ENCODE data around the gene ABAT. TPM values are rescaled to one million over a fixed set of nuclear protein-coding genes. Genes with fewer than 3 reads are reported as not detected.

The ABAT gene
- total RNA-seq, 2 donors from 2014 or later: 67.4 to 74.7 TPM

DNA sequence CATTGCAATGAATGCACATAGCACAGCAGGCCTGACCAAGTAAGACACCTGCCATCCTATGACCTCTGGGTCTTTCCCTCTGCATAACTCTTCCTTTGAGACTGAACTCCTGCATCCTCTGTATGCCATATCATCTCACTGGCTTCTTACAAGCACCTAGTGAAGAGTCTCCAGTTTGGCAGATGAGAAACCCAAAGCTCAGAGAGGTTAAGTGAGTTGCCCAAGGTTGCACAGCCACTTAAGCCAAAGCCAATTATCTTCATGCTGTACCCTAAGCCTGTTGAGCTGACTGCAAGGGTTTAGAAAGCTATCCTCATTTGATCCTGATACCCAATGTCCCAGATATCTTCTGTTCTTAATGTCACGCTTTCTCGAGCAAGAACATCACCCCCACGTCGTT, 87.8 kb downstream of the ABAT start:
- DNase-seq (ENCODE audit: low spot score): no peak
- H3K27ac ChIP-seq: no peak overlapping the region
- no peak overlapping the region for H3K4me3 ChIP-seq
- no peaks in the 10 kb centered on the region for H3K27me3 ChIP-seq (replicated peaks; ENCODE audit: insufficient read depth)
- TF ChIP-seq POLR2AphosphoS5 (IDR thresholded peaks at IDR 0.05) (no peak), POLR2A (IDR thresholded peaks at IDR 0.05) (no peak)
- TF ChIP-seq, protein P1, sequence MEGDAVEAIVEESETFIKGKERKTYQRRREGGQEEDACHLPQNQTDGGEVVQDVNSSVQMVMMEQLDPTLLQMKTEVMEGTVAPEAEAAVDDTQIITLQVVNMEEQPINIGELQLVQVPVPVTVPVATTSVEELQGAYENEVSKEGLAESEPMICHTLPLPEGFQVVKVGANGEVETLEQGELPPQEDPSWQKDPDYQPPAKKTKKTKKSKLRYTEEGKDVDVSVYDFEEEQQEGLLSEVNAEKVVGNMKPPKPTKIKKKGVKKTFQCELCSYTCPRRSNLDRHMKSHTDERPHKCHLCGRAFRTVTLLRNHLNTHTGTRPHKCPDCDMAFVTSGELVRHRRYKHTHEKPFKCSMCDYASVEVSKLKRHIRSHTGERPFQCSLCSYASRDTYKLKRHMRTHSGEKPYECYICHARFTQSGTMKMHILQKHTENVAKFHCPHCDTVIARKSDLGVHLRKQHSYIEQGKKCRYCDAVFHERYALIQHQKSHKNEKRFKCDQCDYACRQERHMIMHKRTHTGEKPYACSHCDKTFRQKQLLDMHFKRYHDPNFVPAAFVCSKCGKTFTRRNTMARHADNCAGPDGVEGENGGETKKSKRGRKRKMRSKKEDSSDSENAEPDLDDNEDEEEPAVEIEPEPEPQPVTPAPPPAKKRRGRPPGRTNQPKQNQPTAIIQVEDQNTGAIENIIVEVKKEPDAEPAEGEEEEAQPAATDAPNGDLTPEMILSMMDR (IDR thresholded peaks at IDR 0.05): no peak
- H3K4me1 ChIP-seq (replicated peaks): no peaks in the 10 kb centered on the region
- H3K9me3 ChIP-seq: no peaks in the 10 kb centered on the region
- H3K36me3 ChIP-seq: no peaks in the 10 kb centered on the region
- WGBS: 92% methylated on average over 4 of the region's 4 CpGs
- intact Hi-C loops (cut with DNase I): no loop called here

DNA sequence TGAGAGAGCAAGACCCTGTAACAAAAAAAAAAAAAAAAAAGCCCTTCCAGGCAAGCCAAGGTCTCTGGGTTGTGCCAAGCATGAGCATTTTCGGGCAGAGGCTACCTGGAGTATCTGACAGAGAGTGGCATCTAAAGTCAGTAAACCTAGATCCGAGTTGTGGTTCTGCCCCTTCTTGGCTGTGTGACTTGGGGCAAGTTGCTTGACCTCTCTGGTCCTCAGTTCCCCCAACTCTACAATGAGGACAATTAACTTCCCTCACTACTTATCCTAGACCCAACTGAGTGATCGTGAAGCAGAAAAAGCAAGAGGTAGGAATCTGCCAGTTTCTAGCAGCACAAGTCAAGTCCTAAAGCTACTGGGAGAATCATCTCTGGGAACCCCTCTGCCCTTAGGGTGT, 88.7 kb downstream of the ABAT start:
- TF ChIP-seq, protein P1 (IDR thresholded peaks at IDR 0.05): no peak
- no peak for TF ChIP-seq POLR2A (IDR thresholded peaks at IDR 0.05)
- no peak for TF ChIP-seq POLR2AphosphoS5 (IDR thresholded peaks at IDR 0.05)
- no peak for DNase-seq (ENCODE audit: low spot score)
- Histone ChIP-seq H3K9me3 (no peaks in the 10 kb centered on the region), H3K4me3 (no peak overlapping the region), H3K4me1 (replicated peaks) (no peaks in the 10 kb centered on the region), H3K36me3 (peaks cover 0 to under 1% of the 10 kb centered on the region in 2 donors), H3K27ac (no peak overlapping the region), H3K27me3 (replicated peaks; ENCODE audit: insufficient read depth) (no peaks in the 10 kb centered on the region)
- intact Hi-C loops (cut with DNase I): no loop called here
- WGBS: 99% methylated on average over 3 of the region's 3 CpGs

DNA sequence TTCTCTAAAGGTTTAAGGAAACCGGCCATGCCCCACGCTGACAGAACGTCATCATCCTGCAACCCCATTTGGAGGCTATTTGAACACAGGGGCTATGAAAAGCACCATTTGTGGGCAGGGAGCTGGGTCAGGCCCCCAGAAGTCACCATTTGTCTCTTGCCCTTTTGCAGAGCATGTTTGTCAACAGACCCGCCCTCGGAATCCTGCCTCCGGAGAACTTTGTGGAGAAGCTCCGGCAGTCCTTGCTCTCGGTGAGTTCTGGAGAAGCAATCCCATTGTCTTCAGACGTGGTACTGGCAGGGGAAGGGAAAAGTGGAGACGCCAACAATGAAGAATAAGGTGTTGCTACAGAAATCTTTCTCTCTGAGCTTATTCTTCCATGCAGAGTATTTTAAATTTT, 89.5 kb downstream of the ABAT start:
- no peak overlapping the region for H3K4me3 ChIP-seq
- H3K9me3 ChIP-seq: no peaks in the 10 kb centered on the region
- TF ChIP-seq POLR2A (IDR thresholded peaks at IDR 0.05) (no peak), POLR2AphosphoS5 (IDR thresholded peaks at IDR 0.05) (no peak)
- TF ChIP-seq, protein P1 (IDR thresholded peaks at IDR 0.05): no peak
- no peaks in the 10 kb centered on the region for H3K27me3 ChIP-seq (replicated peaks; ENCODE audit: insufficient read depth)
- no peak overlapping the region for H3K27ac ChIP-seq
- 67% methylated on average over 10 of the region's 10 CpGs for WGBS
- H3K4me1 ChIP-seq (replicated peaks): no peaks in the 10 kb centered on the region
- intact Hi-C loops (cut with DNase I): no loop called here
- peaks cover 0 to 9% of the 10 kb centered on the region in 2 donors for H3K36me3 ChIP-seq
- DNase-seq (ENCODE audit: low spot score): no peak

DNA sequence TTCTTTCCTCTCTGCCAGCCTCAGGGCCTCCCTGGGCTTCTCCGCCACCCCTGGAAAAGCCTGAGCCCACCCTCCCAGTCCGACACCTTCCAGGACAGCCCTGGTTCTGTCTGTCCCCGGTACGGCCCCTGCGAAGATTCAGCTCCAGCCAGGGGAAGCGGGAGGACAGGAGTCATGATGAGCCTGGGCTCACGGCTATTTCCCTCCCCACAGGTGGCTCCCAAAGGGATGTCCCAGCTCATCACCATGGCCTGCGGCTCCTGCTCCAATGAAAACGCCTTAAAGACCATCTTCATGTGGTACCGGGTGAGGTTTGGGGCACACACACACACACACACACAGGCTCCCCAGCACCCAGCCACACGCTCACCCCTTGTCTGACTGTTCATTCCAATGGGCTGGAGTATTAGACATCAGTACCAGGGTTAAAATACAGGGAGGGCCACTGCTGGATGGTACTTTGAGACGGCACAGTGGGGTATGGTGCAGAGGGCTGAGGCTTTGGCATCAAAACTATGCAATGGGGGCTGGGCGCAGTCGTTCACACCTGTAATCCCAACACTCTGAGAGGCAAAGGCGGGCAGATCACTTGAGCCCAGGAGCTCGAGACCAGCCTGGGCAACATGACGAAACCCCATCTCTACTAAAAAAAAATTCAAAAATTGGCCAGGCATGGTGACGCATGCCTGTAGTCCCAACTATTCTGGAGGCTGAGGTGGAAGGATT, 90.3 kb downstream of the ABAT start:
- Histone ChIP-seq H3K36me3 (peaks cover 0 to 10% of the 10 kb centered on the region in 2 donors), H3K27ac (no peak overlapping the region), H3K27me3 (replicated peaks; ENCODE audit: insufficient read depth) (no peaks in the 10 kb centered on the region), H3K4me1 (replicated peaks) (no peaks in the 10 kb centered on the region), H3K9me3 (no peaks in the 10 kb centered on the region), H3K4me3 (no peak overlapping the region)
- no peak for DNase-seq (ENCODE audit: low spot score)
- intact Hi-C loops (cut with DNase I): no loop called here
- TF ChIP-seq, protein P1 (IDR thresholded peaks at IDR 0.05): no peak
- TF ChIP-seq POLR2A (IDR thresholded peaks at IDR 0.05): no peak
- no peak for TF ChIP-seq POLR2AphosphoS5 (IDR thresholded peaks at IDR 0.05)
- 88% methylated on average over 18 of the region's 18 CpGs for WGBS

DNA sequence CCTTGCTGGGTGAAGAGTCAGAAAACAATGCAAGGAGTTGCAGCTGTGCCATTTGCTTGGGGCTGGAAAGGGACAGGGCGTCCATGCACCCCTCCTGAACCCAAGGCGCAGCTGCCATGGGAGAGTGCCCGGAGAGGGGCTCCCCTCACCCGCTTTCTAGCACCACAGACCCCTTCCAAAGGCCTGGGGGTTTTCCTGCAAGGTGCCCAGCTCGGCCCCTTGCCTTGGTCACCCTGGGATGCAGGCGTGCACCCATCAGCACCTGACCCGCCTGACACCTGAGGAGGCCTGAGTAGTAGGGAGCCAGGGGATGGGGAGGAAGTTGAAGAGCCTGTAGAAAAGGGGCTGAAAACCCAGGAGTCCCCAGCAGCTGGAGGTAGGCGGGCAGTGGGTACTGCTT, 92.8 kb downstream of the ABAT start:
- Histone ChIP-seq H3K36me3 (peaks cover 0 to 10% of the 10 kb centered on the region in 2 donors), H3K4me3 (no peak overlapping the region), H3K9me3 (no peaks in the 10 kb centered on the region), H3K27ac (no peak overlapping the region), H3K4me1 (replicated peaks) (no peaks in the 10 kb centered on the region), H3K27me3 (replicated peaks; ENCODE audit: insufficient read depth) (no peaks in the 10 kb centered on the region)
- TF ChIP-seq, protein P1 (IDR thresholded peaks at IDR 0.05): no peak
- TF ChIP-seq POLR2A (IDR thresholded peaks at IDR 0.05) (no peak), POLR2AphosphoS5 (IDR thresholded peaks at IDR 0.05) (no peak)
- DNase-seq (ENCODE audit: low spot score): no peak
- 98% methylated on average over 8 of the region's 8 CpGs for WGBS
- intact Hi-C loops (cut with DNase I): no loop called here
